Heart right ventricle (tissue), 16 donors: ENCODE data around the gene DYNC2LI1. TPM values are rescaled to one million over a fixed set of nuclear protein-coding genes. Genes with fewer than 3 reads are reported as not detected.

ENCODE experiments used
- ATAC-seq, 8 donors: fragments of 200-7000 bp; cut with Tn5 transposase; one replicate each; pipeline ENCODE4 v1.9.1; 2020; ENCODE audit warnings: mild to moderate bottlenecking in 8 of 8, moderate library complexity in 8 of 8, moderate number of reproducible peaks in 1 of 8
- DNase-seq, 2 donors: peaks; one replicate each; pipeline ENCODE4 v3.0.0-alpha.2; 2020
- H3K27ac ChIP-seq, 10 donors: fragments of 200-600 bp; sonication (generic) in 2 of 10; one replicate each; pipeline versions ENCODE4 v1.5.0 to v1.8.0; 2020 to 2022; ENCODE audit warnings: mild to moderate bottlenecking in 3 of 10
- H3K27me3 ChIP-seq, 7 donors: fragments of 200-600 bp; one replicate each; pipeline ENCODE4 v1.8.0; 2021 to 2022; ENCODE audit warnings: mild to moderate bottlenecking in 2 of 7
- H3K36me3 ChIP-seq, 9 donors: fragments of 200-600 bp; sonication (generic) in 1 of 9; one replicate each; pipeline versions ENCODE4 v1.5.0 to v1.8.0; 2020 to 2022; ENCODE audit warnings: mild to moderate bottlenecking in 2 of 9
- H3K4me1 ChIP-seq, 9 donors: fragments of 200-600 bp; sonication (generic) in 1 of 9; one replicate each; pipeline versions ENCODE4 v1.5.0 to v1.8.0; 2020 to 2022; ENCODE audit warnings: mild to moderate bottlenecking in 4 of 9
- H3K4me3 ChIP-seq, 10 donors: fragments of 200-600 bp; sonication (generic) in 2 of 10; one replicate each; pipeline versions ENCODE4 v1.5.0 to v1.8.0; 2020 to 2022; ENCODE audit warnings: mild to moderate bottlenecking in 7 of 10, moderate library complexity in 2 of 10
- H3K9me3 ChIP-seq, 11 donors: fragments of 200-600 bp in 10 of 11; sonication (generic) in 2 of 11; one replicate each; pipeline versions ENCODE4 v1.5.0 to v1.8.0; 2013 to 2022; ENCODE audit warnings: mild to moderate bottlenecking in 2 of 11, control low read depth in 1 of 11, moderate library complexity in 1 of 11
- WGBS, 2 donors: extraction: QIAGEN DNeasy Blood & Tissue Kit; methylation state at CpG; one replicate each; pipeline ENCODE4 v1.1.7; 2013; ENCODE audit warnings: inconsistent platforms in 1 of 2; 5-methylcytosine and 5-hydroxymethylcytosine counted together
- intact Hi-C, 10 donors: fragments of 100-400 bp; cut with DNase I; formaldehyde crosslinking; loops; one replicate each; pipeline versions ENCODE4 v1.11.1 to v1.14.2; 2022
- polyA plus RNA-seq, 2 donors: library from polyadenylated mRNA; stranded (reverse); fragments of 200-250 nt; gene quantifications; one replicate each; pipeline ENCODE4 v1.2.3, GENCODE V29; 2013
- total RNA-seq, 10 donors: library from RNA; stranded (reverse); fragmentation: NEBNext Ultra II Directional in 3 of 10; extraction: Animal tissue kit (Norgen Biotek cat#: 25700) in 3 of 10; gene quantifications; one replicate each; pipeline versions ENCODE4 v1.2.1 to v1.2.4, GENCODE V29; 2021 to 2023
- TF ChIP-seq, protein P1 (sequence below), 9 donors: fragments of 200-600 bp; sonication (generic) in 2 of 9; IDR thresholded peaks; one replicate each; pipeline versions ENCODE4 v1.5.0 to v1.8.0; 2021 to 2022; ENCODE audit warnings: antibody characterized with exemption in 9 of 9, mild to moderate bottlenecking in 5 of 9, moderate library complexity in 1 of 9
- donor health status: Arrhythmogenic right ventricular cardiomyopathy.
- donor health status: ischemic (EF 13 %, LVEDD 7.1; RV severe dilation, severe dysfunction).
- donor health status: healthy with polysubstance abuse.
- donor health status: DM: no; HTN: yes; CAD: no.
- donor health status: DM: no; HTN: no; CAD: no.
- donor health status: ischemic (EF 25% LVEDD 6.9; RV normal size, moderate dysfunction).
- donor health status: ischemic (EF 25% LVEDD 5.7; RV mildly dilated, moderate dysfunction).
- donor health status: healthy.
- donor health status: DM: yes; HTN: yes; CAD: no.
- donor health status: Ischemic cardiomyopathy.
- donor health status: ischemic (EF 35%, LVEDD 5.7; RV mildly dilated, moderate dysfunction).
- donor health status: nonischemic (EF 11% LVEDD 7.7; RV severe dilation, severe dysfunction).
- donor health status: DM: yes; HTN: yes; CAD: no.
- donor health status: PGD.
- donor health status: ischemic (EF 29% LVEDD 5.4; RV normal size, mild dysfunction).
- donor health status: nonischemic (EF 23%, LVEDD 6.1; RV moderate dilation, normal function).

The DYNC2LI1 gene
- total and polyA plus RNA-seq, 12 donors, result 4.8 to 13.8 (median 10.7) TPM

DNA sequence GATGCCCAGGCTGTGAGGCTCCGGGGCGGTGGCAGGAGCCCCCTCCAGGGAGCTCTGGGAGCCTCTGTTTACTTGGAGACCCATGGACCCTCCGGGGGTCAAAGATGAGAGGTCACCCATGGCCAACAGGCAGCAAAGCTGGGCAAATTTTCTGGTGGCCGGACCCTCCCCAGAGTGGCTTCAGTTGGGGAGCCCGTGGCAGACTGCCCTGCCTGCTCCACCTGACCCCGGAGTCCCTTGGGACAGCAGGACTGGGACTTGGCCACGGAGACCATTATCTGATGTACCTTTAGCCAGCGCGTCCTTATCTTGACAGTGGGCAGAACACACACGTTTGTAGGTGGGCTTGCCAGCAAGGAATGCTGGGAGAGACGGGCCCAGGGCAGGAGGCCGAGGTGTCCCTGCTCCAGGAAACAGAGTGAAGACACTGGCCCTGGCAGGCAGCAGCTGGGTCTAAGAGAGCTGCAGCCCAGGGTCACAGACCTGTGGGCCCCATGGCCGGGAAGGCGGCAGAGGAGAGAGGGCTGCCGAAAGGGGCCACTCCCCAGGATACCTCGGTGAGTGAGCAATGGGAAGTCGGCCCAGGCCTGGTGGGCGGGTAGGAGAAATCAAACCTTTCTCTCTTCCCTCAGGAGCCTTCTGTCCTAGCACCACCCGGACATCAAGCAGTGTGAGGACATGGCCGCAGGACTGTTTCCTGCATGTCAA, 64.9 kb downstream of the DYNC2LI1 start, which contains the start of the genes ABCG5 and ABCG8:
ABCG5 (minus strand) TSS at position 280 of the 708 bp plus-strand sequence; CDS start at position 120, 160 bp downstream.
ABCG8 (plus strand) TSS at position 412 of the 708 bp plus-strand sequence; CDS start at position 495, 83 bp downstream.
- no peak within 1 kb of the TSS for H3K4me3 ChIP-seq
- intact Hi-C loops, result no loop called here
- peak in 3 of 8 donors; percentile 25 to 38 (median 31) for ATAC-seq

DNA sequence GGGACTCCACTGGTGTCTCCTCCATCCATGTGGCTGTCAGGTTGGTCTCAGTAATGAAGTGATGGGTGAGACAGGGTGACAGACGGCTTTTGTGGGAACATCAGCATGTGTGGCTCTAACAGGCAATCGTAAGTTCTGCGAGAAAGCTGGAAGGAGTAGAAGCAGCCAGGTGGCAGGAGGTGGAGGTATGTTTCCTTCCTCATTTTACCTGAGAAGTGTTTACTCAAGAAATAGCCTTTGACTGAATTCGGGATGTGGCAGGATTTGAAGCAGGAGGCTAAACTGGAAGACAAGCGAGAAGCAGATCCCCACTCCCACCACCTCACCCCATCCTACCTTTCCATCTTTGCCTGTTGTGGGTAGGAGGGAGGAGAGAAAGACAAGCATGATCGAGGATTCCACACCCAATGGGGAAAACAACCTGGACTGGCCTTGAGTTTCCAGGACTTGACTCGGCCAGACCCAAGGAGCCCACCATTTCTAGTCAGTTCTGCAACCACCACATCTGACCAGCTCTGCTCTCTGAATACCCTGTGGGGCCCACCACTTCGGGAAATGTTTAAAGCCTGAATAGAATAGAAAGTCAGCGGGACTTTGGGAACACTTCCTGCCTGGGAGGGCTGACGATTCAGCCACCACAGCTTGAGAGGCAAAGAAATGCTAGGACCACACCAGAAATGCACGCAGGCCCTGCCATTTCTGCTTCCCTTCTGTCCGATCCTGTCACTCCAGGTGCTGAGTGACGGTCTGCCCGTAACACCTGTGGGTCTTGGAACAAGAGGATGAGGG, 66.1 kb downstream of the DYNC2LI1 start:
- Histone ChIP-seq H3K27ac (no peak overlapping the region), H3K9me3 (no peaks in the 10 kb centered on the region), H3K4me1 (no peaks in the 10 kb centered on the region), H3K36me3 (no peaks in the 10 kb centered on the region), H3K27me3 (peaks cover 0 to 15% (median 0%) of the 10 kb centered on the region in 7 donors), H3K4me3 (no peak overlapping the region)
- no peak for DNase-seq
- WGBS, 2 donors, result 83 to 85% methylated on average over 14 of the region's 14 CpGs
- TF ChIP-seq, protein P1, sequence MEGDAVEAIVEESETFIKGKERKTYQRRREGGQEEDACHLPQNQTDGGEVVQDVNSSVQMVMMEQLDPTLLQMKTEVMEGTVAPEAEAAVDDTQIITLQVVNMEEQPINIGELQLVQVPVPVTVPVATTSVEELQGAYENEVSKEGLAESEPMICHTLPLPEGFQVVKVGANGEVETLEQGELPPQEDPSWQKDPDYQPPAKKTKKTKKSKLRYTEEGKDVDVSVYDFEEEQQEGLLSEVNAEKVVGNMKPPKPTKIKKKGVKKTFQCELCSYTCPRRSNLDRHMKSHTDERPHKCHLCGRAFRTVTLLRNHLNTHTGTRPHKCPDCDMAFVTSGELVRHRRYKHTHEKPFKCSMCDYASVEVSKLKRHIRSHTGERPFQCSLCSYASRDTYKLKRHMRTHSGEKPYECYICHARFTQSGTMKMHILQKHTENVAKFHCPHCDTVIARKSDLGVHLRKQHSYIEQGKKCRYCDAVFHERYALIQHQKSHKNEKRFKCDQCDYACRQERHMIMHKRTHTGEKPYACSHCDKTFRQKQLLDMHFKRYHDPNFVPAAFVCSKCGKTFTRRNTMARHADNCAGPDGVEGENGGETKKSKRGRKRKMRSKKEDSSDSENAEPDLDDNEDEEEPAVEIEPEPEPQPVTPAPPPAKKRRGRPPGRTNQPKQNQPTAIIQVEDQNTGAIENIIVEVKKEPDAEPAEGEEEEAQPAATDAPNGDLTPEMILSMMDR (IDR thresholded peaks at IDR 0.05), result no peak
- intact Hi-C loops, result no loop called here
- no peak for ATAC-seq

More for the DNA sequence above, 64.9 kb downstream of the DYNC2LI1 start, which contains the start of the genes ABCG5 and ABCG8:
- H3K4me1 ChIP-seq, result no peaks in the 10 kb centered on the region
- TF ChIP-seq, protein P1 (IDR thresholded peaks at IDR 0.05), result no peak
- no peak for DNase-seq
- WGBS, 2 donors, result 67 to 68% methylated on average over 20 of the region's 20 CpGs
- no peaks in the 10 kb centered on the region for H3K36me3 ChIP-seq
- no peaks in the 10 kb centered on the region for H3K9me3 ChIP-seq
- H3K27ac ChIP-seq, result no peak within 1 kb of the TSS
- peaks cover 0 to 15% (median 0%) of the 10 kb centered on the region in 7 donors for H3K27me3 ChIP-seq

DNA sequence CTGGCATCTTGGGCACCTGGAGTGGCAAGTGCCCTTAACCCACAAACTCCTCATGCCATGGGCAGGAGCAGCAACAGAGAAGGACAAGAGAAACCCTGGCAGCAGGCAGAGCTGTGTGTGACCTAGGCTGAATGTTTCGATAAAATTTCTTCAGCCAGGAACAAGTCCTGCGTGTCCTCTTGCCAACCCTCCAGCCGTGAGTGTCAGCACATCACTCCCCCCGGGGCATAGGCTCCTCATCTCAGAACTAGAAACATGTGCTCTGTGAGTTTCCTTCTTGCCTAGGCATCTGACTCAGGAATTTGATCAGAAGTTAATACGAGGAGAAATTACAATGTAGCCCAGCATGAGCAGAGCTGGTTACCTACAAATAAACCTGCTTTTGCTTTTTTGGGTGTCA, 67.1 kb downstream of the DYNC2LI1 start:
- Histone ChIP-seq H3K4me1 (no peaks in the 10 kb centered on the region), H3K27ac (no peak overlapping the region), H3K9me3 (no peaks in the 10 kb centered on the region), H3K36me3 (no peaks in the 10 kb centered on the region), H3K27me3 (peaks cover 0 to 15% (median 0%) of the 10 kb centered on the region in 7 donors), H3K4me3 (no peak overlapping the region)
- intact Hi-C loops, result no loop called here
- 68 to 75% methylated on average over 5 of the region's 5 CpGs for WGBS, 2 donors
- DNase-seq, result no peak
- ATAC-seq, result no peak
- TF ChIP-seq, protein P1 (IDR thresholded peaks at IDR 0.05), result no peak
